HEK293T (cell line): ENCODE data around the gene EPHB1.

Experiments used
- FOXA1 ChIP-seq: fragments of 450-650 bp; IDR thresholded peaks from 2 replicates; pipeline ENCODE4 v1.6.1; 2016; ENCODE audit warnings: mild to moderate bottlenecking
- FOXK2 ChIP-seq: fragments of 450-650 bp; IDR thresholded peaks from 2 replicates; pipeline ENCODE4 v1.6.1; 2016; ENCODE audit warnings: mild to moderate bottlenecking
- FOXM1 ChIP-seq: fragments of 450-650 bp; IDR thresholded peaks from 2 replicates; pipeline ENCODE4 v1.6.1; 2017; ENCODE audit warnings: mild to moderate bottlenecking, borderline replicate concordance
- HDGF ChIP-seq: fragments of 450-650 bp; IDR thresholded peaks from 2 replicates; pipeline ENCODE4 v1.6.1; 2017; ENCODE audit warnings: antibody characterized with exemption, borderline replicate concordance
- L3MBTL2 ChIP-seq: fragments of 450-650 bp; conservative IDR thresholded peaks from 2 replicates; pipeline ENCODE4 v1.6.1; 2016; ENCODE audit warnings: mild to moderate bottlenecking
- SP1 ChIP-seq: fragments of 450-650 bp; IDR thresholded peaks from 2 replicates; pipeline ENCODE4 v1.6.1; 2017
- ZNF384 ChIP-seq: fragments of 450-650 bp; IDR thresholded peaks from 2 replicates; pipeline ENCODE4 v1.6.1; 2016
- TF ChIP-seq, protein P1 (sequence below): fragments of 450-650 bp; IDR thresholded peaks from 2 replicates; pipeline ENCODE4 v1.6.1; 2016

DNA sequence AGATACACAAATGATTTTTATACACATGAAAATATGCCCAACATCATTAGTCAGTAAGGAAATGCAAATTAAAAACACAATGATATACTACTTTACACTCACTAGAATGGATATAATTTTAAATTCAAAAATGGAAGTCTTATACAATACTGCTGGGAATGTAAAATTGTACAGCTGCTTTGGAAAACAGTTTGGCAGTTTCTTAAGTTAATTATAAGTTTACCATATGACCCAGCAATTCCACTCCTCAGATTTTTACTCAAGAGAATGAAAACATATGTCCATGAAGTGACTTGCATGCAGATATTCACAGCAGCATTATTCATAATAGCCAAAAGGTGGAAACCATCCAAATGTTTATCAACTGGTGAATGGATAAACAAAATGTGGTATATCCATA is 281.3 kb downstream of the EPHB1 start:
- no peak for TF ChIP-seq FOXM1
- TF ChIP-seq HDGF, result no peak
- no peak for TF ChIP-seq ZNF384
- TF ChIP-seq, protein P1, sequence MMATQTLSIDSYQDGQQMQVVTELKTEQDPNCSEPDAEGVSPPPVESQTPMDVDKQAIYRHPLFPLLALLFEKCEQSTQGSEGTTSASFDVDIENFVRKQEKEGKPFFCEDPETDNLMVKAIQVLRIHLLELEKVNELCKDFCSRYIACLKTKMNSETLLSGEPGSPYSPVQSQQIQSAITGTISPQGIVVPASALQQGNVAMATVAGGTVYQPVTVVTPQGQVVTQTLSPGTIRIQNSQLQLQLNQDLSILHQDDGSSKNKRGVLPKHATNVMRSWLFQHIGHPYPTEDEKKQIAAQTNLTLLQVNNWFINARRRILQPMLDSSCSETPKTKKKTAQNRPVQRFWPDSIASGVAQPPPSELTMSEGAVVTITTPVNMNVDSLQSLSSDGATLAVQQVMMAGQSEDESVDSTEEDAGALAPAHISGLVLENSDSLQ, result no peak
- no peak for TF ChIP-seq FOXK2
- no peak for TF ChIP-seq SP1
- TF ChIP-seq FOXA1, result no peak
- TF ChIP-seq L3MBTL2, result no peak
